ENCODE measurements around the gene ST8SIA5. TPM values are rescaled to one million over a fixed set of nuclear protein-coding genes. Genes with fewer than 3 reads are reported as not detected.
"Not testable (repeated sequence)": the region's sequence is repeated elsewhere in the genome, so short reads cannot be mapped to it uniquely, and the experiment has no call there.

ST8SIA5 gene
- under 1 TPM in 6 of 7 donors, not detected in 1; 0.35 to 0.99 (median 0.48) TPM for total RNA-seq
- 1 to 10 TPM in 1 of 2 donors, under 1 TPM in 1; 0.48 to 1.3 TPM for polyA plus RNA-seq
- long read RNA-seq, donor 1: 0 reads
- long read RNA-seq, donor 2: 0 reads
- long read RNA-seq, donor 3: 0 reads

- Histone ChIP-seq H3K36me3 (no peaks in the 10 kb centered on the region), H3K27ac (no peak within 1 kb of the TSS), H3K4me3 (no peak within 1 kb of the TSS), H3K4me1 (ENCODE audit: insufficient read depth) (peaks cover 2% of the 10 kb centered on the region), H3K27me3 (no peaks in the 10 kb centered on the region), H3K9me3 (no peaks in the 10 kb centered on the region)
- no peak for TF ChIP-seq CTCF (IDR thresholded peaks at IDR 0.05)
- no peak for TF ChIP-seq POLR2A (IDR thresholded peaks at IDR 0.05)
- TF ChIP-seq EP300 (IDR thresholded peaks at IDR 0.05): no peak
- intact Hi-C loops (cut with DNase I): no loop called here
- 1% methylated on average over 62 to 74 of the region's 74 CpGs for WGBS, 3 donors
- no peak for DNase-seq
Measured at GRCh38 chr18:46756559-46757201, at the start of gene ST8SIA5. TSS of gene ST8SIA5 (minus strand) at chr18:46757053. CDS start at chr18:46756508, 545 bp downstream.

GRCh38 chr18:46795945-46796344 is 39.1 kb upstream of the ST8SIA5 start:
- H3K9me3 ChIP-seq; H3K36me3 ChIP-seq; DNase-seq; intact Hi-C loops (cut with DNase I); H3K27ac ChIP-seq; H3K4me1 ChIP-seq (ENCODE audit: insufficient read depth); H3K27me3 ChIP-seq; H3K4me3 ChIP-seq: not testable (repeated sequence)
- 94 to 96% (median 96%) methylated on average over 6 of the region's 6 CpGs for WGBS, 3 donors

GRCh38 chr18:46794607-46795006 is 37.8 kb upstream of the ST8SIA5 start:
- no peak overlapping the region for H3K4me3 ChIP-seq
- H3K27me3 ChIP-seq: no peaks in the 10 kb centered on the region
- no peak for TF ChIP-seq EP300 (IDR thresholded peaks at IDR 0.05)
- TF ChIP-seq CTCF (IDR thresholded peaks at IDR 0.05): no peak
- no peak for TF ChIP-seq POLR2A (IDR thresholded peaks at IDR 0.05)
- WGBS, 3 donors: 73 to 77% (median 75%) methylated on average over 1 of the region's 1 CpG
- intact Hi-C loops (cut with DNase I): no loop called here
- no peak overlapping the region for H3K27ac ChIP-seq
- DNase-seq: no peak
- no peaks in the 10 kb centered on the region for H3K36me3 ChIP-seq
- H3K4me1 ChIP-seq (ENCODE audit: insufficient read depth): no peaks in the 10 kb centered on the region
- no peaks in the 10 kb centered on the region for H3K9me3 ChIP-seq

GRCh38 chr18:46793565-46793964 is 36.7 kb upstream of the ST8SIA5 start:
- H3K36me3 ChIP-seq: no peaks in the 10 kb centered on the region
- no peaks in the 10 kb centered on the region for H3K4me1 ChIP-seq (ENCODE audit: insufficient read depth)
- H3K9me3 ChIP-seq: no peaks in the 10 kb centered on the region
- intact Hi-C loops (cut with DNase I): no loop called here
- no peak for DNase-seq
- no peaks in the 10 kb centered on the region for H3K27me3 ChIP-seq
- H3K27ac ChIP-seq: no peak overlapping the region
- TF ChIP-seq CTCF (IDR thresholded peaks at IDR 0.05) (no peak), EP300 (IDR thresholded peaks at IDR 0.05) (no peak)
- WGBS, 3 donors: 71 to 76% (median 72%) methylated on average over 3 of the region's 3 CpGs
- H3K4me3 ChIP-seq: no peak overlapping the region

- Histone ChIP-seq H3K27me3 (no peaks in the 10 kb centered on the region), H3K4me1 (ENCODE audit: insufficient read depth) (no peaks in the 10 kb centered on the region), H3K36me3 (no peaks in the 10 kb centered on the region), H3K27ac (no peak overlapping the region), H3K9me3 (no peaks in the 10 kb centered on the region), H3K4me3 (no peak overlapping the region)
- 79 to 94% (median 88%) methylated on average over 4 of the region's 4 CpGs for WGBS, 3 donors
- no peak for TF ChIP-seq EP300 (IDR thresholded peaks at IDR 0.05)
- no peak for TF ChIP-seq POLR2A (IDR thresholded peaks at IDR 0.05)
- no peak for TF ChIP-seq CTCF (IDR thresholded peaks at IDR 0.05)
- no peak for DNase-seq
- intact Hi-C loops (cut with DNase I): no loop called here
Measured at GRCh38 chr18:46789088-46789487, 32.2 kb upstream of the ST8SIA5 start.
